A549 (cell line): ENCODE results near the gene ACP3. TPM values are rescaled to one million over a fixed set of nuclear protein-coding genes. Genes with fewer than 3 reads are reported as not detected.

Experiments used
- ATAC-seq, 2 experiments: fragments of 200-7000 bp in 1 of 2; fragments of >200 bp in 1 of 2; cut with Nextera tagmentation in 1 of 2; cut with Tn5 transposase in 1 of 2; 3 replicates each; pipeline versions ENCODE4 v1.8.0 to v1.9.1; 2018 to 2020; ENCODE audit warnings: mild to moderate bottlenecking in 1 of 2, moderate library complexity in 1 of 2
- CTCF ChIA-PET: fragments of 300-600 bp; sonication (Branson Sonifier 250); formaldehyde crosslinking; extraction: SDS; loops from one replicate; lab custom pipeline; 2021; ENCODE audit warnings: antibody characterized with exemption, inconsistent platforms; lab: Yijun Ruan, JAX
- POLR2A ChIA-PET: fragments of 350-600 bp; formaldehyde crosslinking; extraction: SDS; loops from one replicate; lab custom pipeline; 2021; ENCODE audit warnings: antibody characterized with exemption, inconsistent platforms; lab: Yijun Ruan, JAX
- DNase-seq, 2 experiments: peaks; one replicate each; pipeline versions ENCODE4 v3.0.0 to v3.0.0-alpha.2; 2011 to 2016; ENCODE audit warnings: low read depth in 1 of 2, low spot score in 1 of 2
- FAIRE-seq: peaks from 2 replicates; lab custom pipeline; 2011; peaks lifted over from hg19 to GRCh38; lab: Jason Lieb, UNC
- H3K27ac ChIP-seq, 2 experiments: fragments of >200 bp; sonication (Bioruptor Twin); formaldehyde crosslinking; 3 replicates each; pipeline ENCODE4 v1.5.1; 2016 to 2017
- H3K4me1 ChIP-seq: fragments of >200 bp; sonication (Bioruptor Twin); formaldehyde crosslinking; 3 replicates; pipeline ENCODE4 v1.6.1; 2016
- H3K4me2 ChIP-seq: fragments of >200 bp; sonication (Bioruptor Twin); formaldehyde crosslinking; 3 replicates; pipeline ENCODE4 v1.6.1; 2016
- H3K4me3 ChIP-seq: fragments of >200 bp; sonication (Bioruptor Twin); formaldehyde crosslinking; 3 replicates; pipeline ENCODE4 v1.5.1; 2016
- H3K9me3 ChIP-seq: fragments of >200 bp; sonication (Bioruptor Twin); formaldehyde crosslinking; 3 replicates; pipeline ENCODE4 v1.6.1; 2016
- BHLHE40 ChIP-seq: IDR thresholded peaks from 2 replicates; pipeline ENCODE4 v1.6.1; 2012; ENCODE audit warnings: low read depth, low read length, inconsistent platforms
- CBX2 ChIP-seq: fragments of 200-600 bp; sonication (generic); IDR thresholded peaks from 2 replicates; pipeline ENCODE4 v1.6.1; 2016; ENCODE audit warnings: low read depth, mild to moderate bottlenecking, borderline replicate concordance
- EHMT2 ChIP-seq: fragments of 200-600 bp; sonication (generic); IDR thresholded peaks from 2 replicates; pipeline ENCODE4 v1.6.1; 2016; ENCODE audit warnings: antibody characterized with exemption, low read depth, mild to moderate bottlenecking, moderate library complexity
- EP300 ChIP-seq, 2 experiments: fragments of >200 bp; sonication (Bioruptor Twin); formaldehyde crosslinking; IDR thresholded peaks; 2 replicates in 1 of 2; 3 replicates in 1 of 2; pipeline ENCODE4 v1.6.1; 2016 to 2017
- FOSB ChIP-seq: fragments of 250-450 bp; sonication (Bioruptor Pico); IDR thresholded peaks from 2 replicates; pipeline ENCODE4 v1.5.0; 2020; ENCODE audit warnings: mild to moderate bottlenecking, moderate library complexity
- FOSL2 ChIP-seq, 2 experiments: fragments of 450-650 bp in 1 of 2; fragments of >200 bp in 1 of 2; sonication (Bioruptor Twin) in 1 of 2; formaldehyde crosslinking; IDR thresholded peaks; 2 replicates each; pipeline versions ENCODE4 v1.5.0 to v1.6.1; 2016 to 2020; ENCODE audit warnings: mild to moderate bottlenecking in 1 of 2, moderate library complexity in 1 of 2
- GATA3 ChIP-seq: IDR thresholded peaks from 2 replicates; pipeline ENCODE4 v1.6.1; 2012; ENCODE audit warnings: borderline replicate concordance
- HOXA7 ChIP-seq: fragments of 250-450 bp; sonication (Bioruptor Pico); IDR thresholded peaks from 2 replicates; pipeline ENCODE4 v1.5.0; 2020; ENCODE audit warnings: mild to moderate bottlenecking, moderate library complexity
- JUN ChIP-seq, 2 experiments: fragments of >200 bp; sonication (Bioruptor Twin); formaldehyde crosslinking; IDR thresholded peaks; 2 replicates in 1 of 2; 3 replicates in 1 of 2; pipeline ENCODE4 v1.6.1; 2016 to 2017
- MAFK ChIP-seq: fragments of 450-650 bp; IDR thresholded peaks from 2 replicates; pipeline ENCODE4 v1.6.1; 2014; ENCODE audit not compliant: partially characterized antibody
- MYC ChIP-seq: IDR thresholded peaks from 2 replicates; pipeline ENCODE4 v1.6.1; 2012; ENCODE audit warnings: mild to moderate bottlenecking, inconsistent platforms, low read length, improper control_type of control experiment, borderline replicate concordance
- NPAS2 ChIP-seq: fragments of 250-450 bp; sonication (Bioruptor Pico); IDR thresholded peaks from 2 replicates; pipeline ENCODE4 v1.8.0; 2022; ENCODE audit warnings: mild to moderate bottlenecking, moderate library complexity, borderline replicate concordance
- POLR2A ChIP-seq: IDR thresholded peaks from 2 replicates; pipeline ENCODE4 v1.6.1; 2012; ENCODE audit warnings: mild to moderate bottlenecking, low read length
- RARB ChIP-seq: fragments of 250-450 bp; sonication (Bioruptor Pico); IDR thresholded peaks from 2 replicates; pipeline ENCODE4 v1.8.0; 2021; ENCODE audit warnings: mild to moderate bottlenecking, moderate library complexity
- RFX5 ChIP-seq: fragments of 450-650 bp; IDR thresholded peaks from 2 replicates; pipeline ENCODE4 v1.7.1; 2014; ENCODE audit warnings: antibody characterized with exemption, mild to moderate bottlenecking, moderate library complexity
- RNF2 ChIP-seq: fragments of 200-600 bp; sonication (generic); IDR thresholded peaks from 2 replicates; pipeline ENCODE4 v1.6.1; 2016; ENCODE audit warnings: low read depth, mild to moderate bottlenecking, antibody characterized with exemption, moderate library complexity, borderline replicate concordance
- SREBF2 ChIP-seq: fragments of 450-650 bp; IDR thresholded peaks from 2 replicates; pipeline ENCODE4 v1.6.1; 2014; ENCODE audit warnings: mild to moderate bottlenecking, moderate library complexity
- TP53 ChIP-seq: fragments of 250-450 bp; sonication (Bioruptor Pico); IDR thresholded peaks from 2 replicates; pipeline ENCODE4 v1.5.0; 2021; ENCODE audit warnings: mild to moderate bottlenecking, moderate library complexity
- ZNF302 ChIP-seq: fragments of 250-450 bp; sonication (Bioruptor Pico); IDR thresholded peaks from 2 replicates; pipeline ENCODE4 v1.9.0; 2021; ENCODE audit warnings: inconsistent platforms, mild to moderate bottlenecking, moderate library complexity
- WGBS: methylation state at CpG from one replicate; pipeline ENCODE4 v1.1.6; 2017; ENCODE audit errors: missing lambda C conversion rate; 5-methylcytosine and 5-hydroxymethylcytosine counted together
- polyA plus RNA-seq, 4 experiments: library from polyadenylated mRNA; depleted of rRNA in 3 of 4; stranded (reverse); fragments of >200 nt; fragmentation: RNase III in 1 of 4; extraction: RNeasy Plus Mini Kit Qiagen cat#74134 plus additional on column Dnase treatment in 1 of 4; gene quantifications; 2 replicates in 3 of 4; 3 replicates in 1 of 4; pipeline ENCODE4 v1.2.3, GENCODE V29; 2011 to 2017
- TF ChIP-seq, protein P1 (sequence below): fragments of >200 bp; sonication (Bioruptor Twin); formaldehyde crosslinking; IDR thresholded peaks from 2 replicates; pipeline ENCODE4 v1.6.1; 2016
- TF ChIP-seq, protein P2 (sequence below): fragments of 150-350 bp; IDR thresholded peaks from 2 replicates; pipeline ENCODE4 v1.6.1; 2014; ENCODE audit warnings: low read depth, mild to moderate bottlenecking, low read length
- TF ChIP-seq, protein P3 (sequence below): fragments of >200 bp; sonication (Bioruptor Twin); formaldehyde crosslinking; IDR thresholded peaks from 3 replicates; pipeline ENCODE4 v1.6.1; 2016
- TF ChIP-seq, protein P4 (sequence below): IDR thresholded peaks from 2 replicates; pipeline ENCODE4 v1.6.1; 2012
- TF ChIP-seq, protein P5 (sequence below): fragments of >200 bp; sonication (Bioruptor Twin); formaldehyde crosslinking; IDR thresholded peaks from 3 replicates; pipeline ENCODE4 v1.5.1; 2016

The ACP3 gene
- polyA plus RNA-seq, 2 of the 4 experiments (the other 2 are of a cell fraction), result 0.09 to 0.19 TPM

DNA sequence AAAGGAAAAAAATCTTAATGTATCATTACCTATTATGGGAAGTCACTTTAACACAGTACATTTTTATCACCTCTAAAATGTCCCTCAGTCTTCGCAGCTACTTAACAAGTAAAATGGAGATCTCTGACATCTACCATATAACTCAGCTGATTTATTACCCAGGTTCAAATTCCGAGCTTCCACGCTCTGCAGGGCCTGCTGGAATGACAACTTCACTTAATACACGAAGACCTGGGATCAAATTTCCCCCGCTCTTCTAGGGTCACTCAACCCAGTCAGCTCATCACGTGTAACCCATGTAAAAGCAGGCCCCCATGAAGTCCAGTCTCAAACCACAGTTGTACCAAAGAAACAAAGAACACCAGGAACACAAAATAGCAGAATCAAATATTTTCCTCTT, 44.2 kb upstream of the ACP3 start:
- H3K4me1 ChIP-seq, result no peaks in the 10 kb centered on the region
- no peak for DNase-seq
- TF ChIP-seq SREBF2 (no peak), ZNF302 (CRISPR knock-in tag) (no peak), BHLHE40 (no peak), NPAS2 (CRISPR knock-in tag) (no peak), TP53 (no peak), RFX5 (no peak), RARB (CRISPR knock-in tag) (no peak)
- TF ChIP-seq, protein P1, sequence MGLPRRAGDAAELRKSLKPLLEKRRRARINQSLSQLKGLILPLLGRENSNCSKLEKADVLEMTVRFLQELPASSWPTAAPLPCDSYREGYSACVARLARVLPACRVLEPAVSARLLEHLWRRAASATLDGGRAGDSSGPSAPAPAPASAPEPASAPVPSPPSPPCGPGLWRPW, result no peak
- TF ChIP-seq, protein P2, sequence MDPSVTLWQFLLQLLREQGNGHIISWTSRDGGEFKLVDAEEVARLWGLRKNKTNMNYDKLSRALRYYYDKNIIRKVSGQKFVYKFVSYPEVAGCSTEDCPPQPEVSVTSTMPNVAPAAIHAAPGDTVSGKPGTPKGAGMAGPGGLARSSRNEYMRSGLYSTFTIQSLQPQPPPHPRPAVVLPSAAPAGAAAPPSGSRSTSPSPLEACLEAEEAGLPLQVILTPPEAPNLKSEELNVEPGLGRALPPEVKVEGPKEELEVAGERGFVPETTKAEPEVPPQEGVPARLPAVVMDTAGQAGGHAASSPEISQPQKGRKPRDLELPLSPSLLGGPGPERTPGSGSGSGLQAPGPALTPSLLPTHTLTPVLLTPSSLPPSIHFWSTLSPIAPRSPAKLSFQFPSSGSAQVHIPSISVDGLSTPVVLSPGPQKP, result no peak
- TF ChIP-seq, all 56 proteins: peak for 0
- Histone ChIP-seq H3K9me3 (no peaks in the 10 kb centered on the region), H3K4me2 (no peak overlapping the region), H3K4me3 (no peak overlapping the region), H3K27ac (no peak overlapping the region)
- ChIA-PET CTCF (interaction anchor here (0.8 to 1.2 kb wide), 2 partner anchors 14 to 70 kb away, joined by 3 read pairs; no protein-coding TSS in a partner anchor), POLR2A (no interaction called here)
- WGBS, result 47% methylated on average over 6 of the region's 6 CpGs
- no peak for ATAC-seq
- no peak for FAIRE-seq

DNA sequence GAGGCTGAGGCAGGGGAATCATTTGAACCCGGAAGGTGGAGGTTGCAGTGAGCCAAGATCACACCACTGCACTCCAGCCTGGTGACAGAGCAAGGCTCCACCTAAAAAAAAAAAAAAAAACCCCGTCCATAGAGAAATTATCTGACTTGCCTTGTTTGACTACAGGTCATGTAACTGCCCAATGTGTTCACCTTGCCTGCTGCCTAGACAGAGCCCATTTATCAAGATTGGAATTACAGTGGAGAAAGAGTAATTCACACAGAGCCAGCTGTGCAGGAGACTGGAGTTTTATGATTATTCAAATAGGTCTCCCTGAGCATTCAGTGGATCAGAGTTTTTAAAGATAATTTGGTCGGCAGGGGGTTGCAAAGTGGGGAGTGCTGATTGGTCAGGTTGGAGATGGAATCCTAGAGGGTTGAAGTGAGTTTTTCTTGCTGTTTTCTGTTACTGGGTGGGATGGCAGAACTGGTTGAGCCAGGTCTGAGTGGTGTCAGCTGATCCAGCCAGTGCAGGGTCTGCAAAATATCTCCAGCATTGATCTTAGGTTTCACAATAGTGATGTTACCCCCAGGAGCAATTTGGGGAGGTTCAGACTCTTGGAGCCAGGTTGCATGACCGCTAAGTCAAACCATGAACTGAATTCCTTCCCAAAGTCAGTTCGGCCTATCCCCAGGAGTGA, 40.8 kb upstream of the ACP3 start:
- DNase-seq, result no peak
- no peak for FAIRE-seq
- POLR2A ChIA-PET, result no interaction called here
- Histone ChIP-seq H3K27ac (no peak overlapping the region), H3K4me2 (no peak overlapping the region), H3K9me3 (no peaks in the 10 kb centered on the region), H3K4me3 (no peak overlapping the region), H3K4me1 (no peaks in the 10 kb centered on the region)
- WGBS, result 24% methylated on average over 5 of the region's 5 CpGs
- TF ChIP-seq GATA3, result no peak
- no peak for TF ChIP-seq EHMT2
- TF ChIP-seq, protein P3, sequence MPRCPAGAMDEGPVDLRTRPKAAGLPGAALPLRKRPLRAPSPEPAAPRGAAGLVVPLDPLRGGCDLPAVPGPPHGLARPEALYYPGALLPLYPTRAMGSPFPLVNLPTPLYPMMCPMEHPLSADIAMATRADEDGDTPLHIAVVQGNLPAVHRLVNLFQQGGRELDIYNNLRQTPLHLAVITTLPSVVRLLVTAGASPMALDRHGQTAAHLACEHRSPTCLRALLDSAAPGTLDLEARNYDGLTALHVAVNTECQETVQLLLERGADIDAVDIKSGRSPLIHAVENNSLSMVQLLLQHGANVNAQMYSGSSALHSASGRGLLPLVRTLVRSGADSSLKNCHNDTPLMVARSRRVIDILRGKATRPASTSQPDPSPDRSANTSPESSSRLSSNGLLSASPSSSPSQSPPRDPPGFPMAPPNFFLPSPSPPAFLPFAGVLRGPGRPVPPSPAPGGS, result no peak
- TF ChIP-seq, protein P4, sequence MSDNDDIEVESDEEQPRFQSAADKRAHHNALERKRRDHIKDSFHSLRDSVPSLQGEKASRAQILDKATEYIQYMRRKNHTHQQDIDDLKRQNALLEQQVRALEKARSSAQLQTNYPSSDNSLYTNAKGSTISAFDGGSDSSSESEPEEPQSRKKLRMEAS, result no peak
- TF ChIP-seq SREBF2, result no peak
- TF ChIP-seq HOXA7 (CRISPR knock-in tag), result no peak
- no peak for TF ChIP-seq FOSB
- TF ChIP-seq, protein P5, sequence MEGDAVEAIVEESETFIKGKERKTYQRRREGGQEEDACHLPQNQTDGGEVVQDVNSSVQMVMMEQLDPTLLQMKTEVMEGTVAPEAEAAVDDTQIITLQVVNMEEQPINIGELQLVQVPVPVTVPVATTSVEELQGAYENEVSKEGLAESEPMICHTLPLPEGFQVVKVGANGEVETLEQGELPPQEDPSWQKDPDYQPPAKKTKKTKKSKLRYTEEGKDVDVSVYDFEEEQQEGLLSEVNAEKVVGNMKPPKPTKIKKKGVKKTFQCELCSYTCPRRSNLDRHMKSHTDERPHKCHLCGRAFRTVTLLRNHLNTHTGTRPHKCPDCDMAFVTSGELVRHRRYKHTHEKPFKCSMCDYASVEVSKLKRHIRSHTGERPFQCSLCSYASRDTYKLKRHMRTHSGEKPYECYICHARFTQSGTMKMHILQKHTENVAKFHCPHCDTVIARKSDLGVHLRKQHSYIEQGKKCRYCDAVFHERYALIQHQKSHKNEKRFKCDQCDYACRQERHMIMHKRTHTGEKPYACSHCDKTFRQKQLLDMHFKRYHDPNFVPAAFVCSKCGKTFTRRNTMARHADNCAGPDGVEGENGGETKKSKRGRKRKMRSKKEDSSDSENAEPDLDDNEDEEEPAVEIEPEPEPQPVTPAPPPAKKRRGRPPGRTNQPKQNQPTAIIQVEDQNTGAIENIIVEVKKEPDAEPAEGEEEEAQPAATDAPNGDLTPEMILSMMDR, result no peak
- no peak for TF ChIP-seq RNF2
- TF ChIP-seq JUN (IDR thresholded peaks at IDR 0.05), result no peak
- no peak for TF ChIP-seq EP300 (IDR thresholded peaks at IDR 0.05)
- no peak for TF ChIP-seq MAFK
- no peak for TF ChIP-seq FOSL2 (IDR thresholded peaks at IDR 0.05)
- TF ChIP-seq FOSL2 (CRISPR knock-in tag; IDR thresholded peaks at IDR 0.05), result no peak
- TF ChIP-seq, protein P2, result no peak
- no peak for TF ChIP-seq CBX2
- TF ChIP-seq MYC, result no peak
- no peak for TF ChIP-seq POLR2A
- CTCF ChIA-PET, result interaction anchor here (1.0 kb wide), 1 partner anchor 9 kb away, joined by 3 read pairs; no protein-coding TSS in a partner anchor
- no peak for ATAC-seq
